Nephron progenitor cell (in vitro differentiated cells): ENCODE results near the gene DNAH8.

Experiments used
- DNase-seq: peaks from one replicate; pipeline ENCODE4 v3.0.0; 2021
- H3K27ac Mint-ChIP-seq: 2 replicates; pipeline ENCODE4 v1.8.0; 2021; ENCODE audit warnings: mild to moderate bottlenecking, moderate library complexity, mixed read lengths
- H3K27me3 Mint-ChIP-seq: 2 replicates; pipeline ENCODE4 v1.8.0; 2021; ENCODE audit warnings: mild to moderate bottlenecking, low read depth, mixed read lengths; ENCODE audit not compliant: poor library complexity
- H3K36me3 Mint-ChIP-seq: 2 replicates; pipeline ENCODE4 v1.8.0; 2021; ENCODE audit warnings: low read depth, mixed read lengths
- H3K4me1 Mint-ChIP-seq: 2 replicates; pipeline ENCODE4 v1.8.0; 2021; ENCODE audit warnings: mixed read lengths
- H3K4me3 Mint-ChIP-seq: 2 replicates; pipeline ENCODE4 v1.8.0; 2021; ENCODE audit warnings: mild to moderate bottlenecking, moderate library complexity, mixed read lengths
- H3K9me3 Mint-ChIP-seq: 2 replicates; pipeline ENCODE4 v1.8.0; 2021; ENCODE audit warnings: mild to moderate bottlenecking, moderate library complexity, mixed read lengths
- CTCF ChIP-seq: fragments of 200-600 bp; sonication (generic); IDR thresholded peaks from 2 replicates; pipeline ENCODE4 v1.5.0; 2021; ENCODE audit warnings: antibody characterized with exemption

Gene DNAH8

GRCh38 chr6:39075010-39075686, 360.0 kb downstream of the DNAH8 start:
- Mint-ChIP-seq H3K36me3 (no peaks in the 10 kb centered on the region), H3K4me3 (no peak overlapping the region)

GRCh38 chr6:39075807-39076622, 360.9 kb downstream of the DNAH8 start:
- Mint-ChIP-seq H3K27me3 (peaks cover 29% of the 10 kb centered on the region), H3K9me3 (no peaks in the 10 kb centered on the region), H3K27ac (peak overlapping the region; percentile 62), H3K4me3 (no peak overlapping the region), H3K4me1 (peaks cover 5% of the 10 kb centered on the region), H3K36me3 (no peaks in the 10 kb centered on the region)
- DNase-seq, result no peak
- TF ChIP-seq CTCF, result no peak

More at GRCh38 chr6:39075010-39075686, 360.0 kb downstream of the DNAH8 start:
- peak overlapping the region; percentile 62 for H3K27ac Mint-ChIP-seq
- H3K4me1 Mint-ChIP-seq, result peaks cover 5% of the 10 kb centered on the region
- peaks cover 28% of the 10 kb centered on the region for H3K27me3 Mint-ChIP-seq
- no peak for DNase-seq
- H3K9me3 Mint-ChIP-seq, result peaks cover 4% of the 10 kb centered on the region
- TF ChIP-seq CTCF, result no peak

GRCh38 chr6:39076623-39077535, 361.8 kb downstream of the DNAH8 start:
- H3K4me1 Mint-ChIP-seq, result peaks cover 5% of the 10 kb centered on the region
- H3K36me3 Mint-ChIP-seq, result no peaks in the 10 kb centered on the region
- TF ChIP-seq CTCF, result no peak
- H3K27ac Mint-ChIP-seq, result no peak overlapping the region
- DNase-seq, result no peak
- H3K27me3 Mint-ChIP-seq, result peaks cover 24% of the 10 kb centered on the region
- H3K9me3 Mint-ChIP-seq, result no peaks in the 10 kb centered on the region
- no peak overlapping the region for H3K4me3 Mint-ChIP-seq

GRCh38 chr6:39077882-39078594, 362.9 kb downstream of the DNAH8 start:
- Mint-ChIP-seq H3K27ac (no peak overlapping the region), H3K36me3 (no peaks in the 10 kb centered on the region), H3K4me3 (no peak overlapping the region), H3K4me1 (peaks cover 5% of the 10 kb centered on the region), H3K27me3 (peaks cover 24% of the 10 kb centered on the region), H3K9me3 (no peaks in the 10 kb centered on the region)
- DNase-seq, result no peak
- no peak for TF ChIP-seq CTCF

GRCh38 chr6:39078695-39079094, 363.6 kb downstream of the DNAH8 start:
- Mint-ChIP-seq H3K4me1 (peaks cover 5% of the 10 kb centered on the region), H3K9me3 (no peaks in the 10 kb centered on the region), H3K36me3 (no peaks in the 10 kb centered on the region), H3K27me3 (peaks cover 24% of the 10 kb centered on the region), H3K4me3 (no peak overlapping the region), H3K27ac (no peak overlapping the region)
- no peak for TF ChIP-seq CTCF
- no peak for DNase-seq
